GM18858 (cell line): ENCODE data around the gene CTTN.

Source experiments
- ATAC-seq: cut with Tn5 transposase; IDR thresholded peaks from one replicate; pipeline ENCODE4 v1.9.1; 2021; ENCODE audit not compliant: unreplicated experiment

The CTTN gene

GRCh38 chr11:70472240-70472639 lies 73.9 kb downstream of the CTTN start:
- ATAC-seq = no peak

GRCh38 chr11:70473186-70473872 lies 75.0 kb downstream of the CTTN start:
- ATAC-seq = no peak

DNA sequence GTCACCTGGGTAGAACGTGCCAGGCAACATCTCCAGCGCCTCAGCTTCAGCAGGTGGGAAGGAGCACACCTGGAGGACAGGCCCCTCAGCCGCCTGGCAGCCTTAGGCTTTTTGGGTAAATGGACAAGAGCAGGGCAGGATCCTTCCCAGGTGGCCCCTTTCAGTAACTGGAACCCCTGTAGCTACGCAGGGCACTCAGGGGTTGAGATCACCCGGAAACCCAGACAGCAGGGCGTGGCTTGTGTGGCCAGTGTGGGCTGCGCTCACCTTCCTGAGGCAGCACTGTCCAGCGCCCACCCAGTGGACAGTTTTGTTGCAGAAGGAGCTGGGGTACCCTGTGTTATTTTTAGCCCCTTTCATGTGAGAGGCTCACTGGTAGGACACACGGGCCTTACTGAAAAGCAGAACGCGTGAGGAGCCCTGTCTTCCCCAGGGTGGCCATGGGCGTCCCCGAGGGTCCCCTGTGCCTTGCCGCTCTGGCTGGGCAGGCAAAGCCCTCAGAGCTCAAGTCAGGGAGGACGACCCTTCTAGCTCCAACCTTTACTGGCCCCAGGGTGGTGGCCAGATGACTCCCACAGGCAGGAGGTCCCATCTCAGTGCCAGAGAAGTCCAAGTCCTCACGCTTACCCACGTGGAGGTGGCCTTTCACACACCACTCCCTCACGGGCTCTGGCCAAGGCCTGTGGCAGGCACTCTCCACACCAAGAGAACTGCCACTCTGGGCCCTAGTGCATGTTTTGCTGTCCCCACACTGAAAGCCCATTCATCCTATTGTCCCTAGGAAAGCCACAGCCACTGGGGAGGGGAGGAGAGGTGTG lies 75.8 kb downstream of the CTTN start:
- no peak for ATAC-seq

DNA sequence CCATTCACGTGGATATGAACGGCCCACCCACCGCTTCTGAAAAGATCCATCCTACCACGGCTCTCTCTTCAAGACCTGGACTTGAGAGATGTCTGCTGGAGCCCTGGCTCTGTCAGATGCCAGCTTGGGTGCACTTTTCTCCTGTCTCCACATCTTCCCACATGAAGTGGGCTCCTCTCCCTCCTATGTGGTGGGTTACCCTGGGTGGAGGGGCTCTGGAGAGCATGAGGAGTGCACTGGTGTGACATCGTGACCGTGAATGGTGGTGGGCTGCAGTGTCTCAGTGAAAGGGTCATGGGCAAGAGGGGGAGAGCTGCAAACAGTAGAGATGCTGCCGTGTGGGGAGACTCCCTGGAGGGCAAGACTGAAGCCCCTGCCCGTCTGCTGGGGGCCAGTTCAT lies 76.4 kb downstream of the CTTN start:
- no peak for ATAC-seq

- ATAC-seq = no peak
Measured at GRCh38 chr11:70476669-70477068, 78.3 kb downstream of the CTTN start.

DNA sequence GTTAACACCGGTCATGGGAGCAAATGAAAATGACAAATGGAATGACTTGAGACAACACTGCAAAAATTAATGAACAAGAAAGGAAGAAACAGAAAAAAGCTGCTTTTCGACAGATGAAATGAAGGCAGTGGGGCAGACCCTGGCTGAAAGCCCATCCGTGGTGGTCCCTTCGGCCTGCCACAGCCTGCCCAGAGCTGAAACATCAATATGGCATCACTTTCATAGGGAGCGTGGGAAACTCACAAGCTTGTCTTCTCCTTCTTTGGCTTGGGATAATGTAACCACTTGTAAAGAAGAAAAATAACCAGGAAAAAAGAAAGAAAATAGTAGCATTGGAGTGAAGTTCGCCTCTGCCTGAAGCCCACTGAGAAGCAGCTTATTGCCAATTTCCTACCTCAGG lies 78.8 kb downstream of the CTTN start:
- ATAC-seq = no peak

DNA sequence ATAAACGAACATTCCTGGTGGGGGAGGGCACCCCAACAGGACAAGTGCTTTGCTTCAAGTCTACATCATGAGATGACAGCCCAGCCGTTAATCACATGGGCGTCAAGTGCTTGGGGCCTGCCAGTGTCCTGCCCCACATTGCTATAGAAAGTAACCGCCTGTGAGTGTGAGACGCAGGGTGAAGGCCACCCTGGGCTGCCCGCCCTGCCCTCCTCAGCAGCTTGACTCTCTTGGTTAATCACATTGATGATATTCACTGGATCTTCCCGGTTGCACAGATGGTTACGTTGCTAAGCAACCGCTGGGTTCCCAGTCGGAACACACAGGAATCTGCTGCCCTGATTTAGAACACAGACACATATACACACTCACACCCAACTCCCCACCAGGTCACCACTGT lies 79.3 kb downstream of the CTTN start:
- ATAC-seq = no peak

GRCh38 chr11:70478166-70478890 lies 80.0 kb downstream of the CTTN start:
- no peak for ATAC-seq

DNA sequence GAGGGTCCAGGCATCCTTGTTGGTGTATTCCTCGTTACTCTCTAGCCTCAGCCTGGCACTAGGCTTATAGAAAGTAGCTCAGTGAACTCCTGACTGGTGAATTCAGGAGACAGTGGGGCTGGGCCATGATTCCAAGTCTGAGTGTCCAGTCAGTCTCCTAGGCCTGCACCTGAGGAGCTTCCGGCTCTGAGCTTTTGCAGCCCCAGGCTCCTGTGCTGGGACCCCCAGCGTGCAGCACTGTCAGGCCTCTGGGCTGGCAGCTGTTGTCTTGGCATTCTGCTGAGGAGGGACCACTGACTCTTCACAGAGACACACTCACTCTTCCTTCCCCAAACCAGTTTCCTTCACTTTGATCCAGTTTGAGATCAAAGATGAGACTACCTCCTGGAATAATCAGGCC lies 82.4 kb downstream of the CTTN start:
- no peak for ATAC-seq

GRCh38 chr11:70481625-70482528 lies 83.5 kb downstream of the CTTN start:
- no peak for ATAC-seq

- no peak for ATAC-seq
Measured at GRCh38 chr11:70482529-70482917, 84.2 kb downstream of the CTTN start.

DNA sequence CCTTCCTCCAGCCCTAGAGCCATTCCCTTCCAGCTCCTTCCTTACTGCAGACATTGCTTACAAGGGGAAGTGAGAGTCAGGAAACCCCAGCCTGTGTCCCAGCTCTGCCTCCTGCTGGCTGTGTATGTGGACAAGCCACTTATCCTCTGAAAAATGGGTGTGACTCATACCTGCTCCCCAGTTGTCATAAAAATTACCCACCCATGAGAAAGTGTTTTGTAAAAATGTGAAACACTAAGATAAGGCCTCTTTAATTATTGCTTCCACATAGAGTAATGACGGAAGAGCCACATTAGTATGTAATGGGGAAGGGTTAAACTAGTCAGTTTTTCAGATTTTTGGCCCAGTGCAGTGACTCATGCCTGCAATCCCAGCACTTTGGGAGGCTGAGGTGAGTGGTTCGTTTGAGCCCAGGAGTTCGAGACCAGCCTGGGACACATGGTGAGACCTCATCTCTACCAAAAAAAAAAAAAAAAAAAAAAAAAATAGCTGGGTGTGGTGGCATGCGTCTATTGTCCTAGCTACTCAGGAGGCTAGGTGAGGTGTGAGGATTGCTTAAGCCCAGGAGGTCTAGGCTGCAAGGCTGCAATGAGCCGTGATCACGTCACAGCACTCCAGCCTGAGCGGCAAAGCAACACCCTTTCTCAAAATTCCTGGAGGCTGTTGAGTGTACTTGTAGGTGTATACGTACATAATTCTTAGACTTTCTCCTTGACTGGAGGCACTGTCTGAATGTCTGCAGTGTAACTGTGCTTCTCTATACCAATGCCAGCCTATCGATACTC lies 84.9 kb downstream of the CTTN start:
- ATAC-seq = no peak

DNA sequence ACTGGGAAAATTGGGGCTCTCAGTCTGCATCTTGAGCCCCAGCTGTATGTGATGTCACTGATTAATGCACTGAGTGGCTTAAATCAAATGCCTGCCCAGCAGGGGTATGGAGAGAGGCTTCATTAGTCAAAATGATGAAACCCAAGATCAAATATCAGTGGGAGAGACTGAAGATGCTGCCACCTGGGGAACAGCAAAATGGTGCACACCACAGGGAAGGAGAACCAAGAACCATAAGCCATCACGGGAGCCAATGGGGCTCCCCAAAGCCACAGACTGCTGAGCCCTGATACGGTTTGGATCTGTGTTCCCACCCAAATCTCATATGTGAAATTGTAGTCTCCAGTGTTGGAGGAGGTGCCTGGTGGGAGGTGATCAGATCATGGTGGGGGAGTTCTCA lies 85.6 kb downstream of the CTTN start:
- no peak for ATAC-seq

- ATAC-seq = no peak
Measured at GRCh38 chr11:70485326-70486025, 87.1 kb downstream of the CTTN start.

GRCh38 chr11:70486026-70486415 lies 87.7 kb downstream of the CTTN start:
- ATAC-seq = no peak
